H1 (cell line): ENCODE data around the gene SMOC2.

Experiments used
- EGR1 ChIP-seq: IDR thresholded peaks from 2 replicates; pipeline ENCODE4 v1.6.1; 2011; ENCODE audit warnings: low read depth, low read length, borderline replicate concordance
- EP300 ChIP-seq, 2 experiments: IDR thresholded peaks; 1 replicate in 1 of 2; 2 replicates in 1 of 2; pipeline ENCODE4 v1.6.1; 2011 to 2012; ENCODE audit warnings: low read depth in 2 of 2, low read length in 2 of 2, mild to moderate bottlenecking in 2 of 2, borderline replicate concordance in 1 of 2, inconsistent platforms in 1 of 2, moderate library complexity in 1 of 2
- EZH2 ChIP-seq: fragments of 200-600 bp; sonication (generic); IDR thresholded peaks from 2 replicates; pipeline ENCODE4 v1.7.1; 2012; ENCODE audit warnings: low read depth, mild to moderate bottlenecking, moderate library complexity, low read length, inconsistent platforms; ENCODE audit not compliant: severe bottlenecking
- FOSL1 ChIP-seq: IDR thresholded peaks from 2 replicates; pipeline ENCODE4 v1.6.1; 2011; ENCODE audit warnings: mild to moderate bottlenecking, low read depth, low read length, moderate library complexity; ENCODE audit not compliant: insufficient read depth
- GABPA ChIP-seq: IDR thresholded peaks from 2 replicates; pipeline ENCODE4 v1.6.1; 2011; ENCODE audit warnings: mild to moderate bottlenecking, low read length, moderate library complexity, borderline replicate concordance; ENCODE audit not compliant: insufficient read depth
- JUND ChIP-seq: IDR thresholded peaks from 2 replicates; pipeline ENCODE4 v1.6.1; 2011; ENCODE audit warnings: mild to moderate bottlenecking, improper control_type of control experiment, low read length
- NRF1 ChIP-seq: IDR thresholded peaks from 2 replicates; pipeline ENCODE4 v1.6.1; 2011; ENCODE audit warnings: mild to moderate bottlenecking, low read depth, low read length, improper control_type of control experiment
- POLR2A ChIP-seq, 2 experiments: IDR thresholded peaks; 1 replicate in 1 of 2; 2 replicates in 1 of 2; pipeline ENCODE4 v1.6.1; 2011; ENCODE audit warnings: low read depth in 2 of 2, low read length in 2 of 2, mild to moderate bottlenecking in 2 of 2; ENCODE audit errors: control extremely low read depth in 1 of 2
- POLR2AphosphoS5 ChIP-seq: IDR thresholded peaks from 2 replicates; pipeline ENCODE4 v1.6.1; 2011; ENCODE audit warnings: low read depth, low read length
- RXRA ChIP-seq: IDR thresholded peaks from 2 replicates; pipeline ENCODE4 v1.6.1; 2011; ENCODE audit warnings: low read depth, mild to moderate bottlenecking, low read length, moderate library complexity; ENCODE audit not compliant: insufficient read depth
- SRF ChIP-seq: IDR thresholded peaks from 2 replicates; pipeline ENCODE4 v1.6.1; 2011; ENCODE audit warnings: mild to moderate bottlenecking, low read depth, low read length, moderate library complexity
- YY1 ChIP-seq: IDR thresholded peaks from 2 replicates; pipeline ENCODE4 v1.6.1; 2011; ENCODE audit warnings: low read depth, mild to moderate bottlenecking, low read length
- TF ChIP-seq, protein P1 (sequence below), 3 experiments: IDR thresholded peaks; 1 replicate in 2 of 3; 2 replicates in 1 of 3; pipeline versions ENCODE4 v1.5.1 to v1.6.1; 2011; ENCODE audit warnings: low read length in 3 of 3, mild to moderate bottlenecking in 3 of 3, inconsistent platforms in 2 of 3, low read depth in 1 of 3, moderate library complexity in 1 of 3; ENCODE audit not compliant: insufficient read depth in 1 of 3; ENCODE audit errors: control extremely low read depth in 1 of 3

DNA sequence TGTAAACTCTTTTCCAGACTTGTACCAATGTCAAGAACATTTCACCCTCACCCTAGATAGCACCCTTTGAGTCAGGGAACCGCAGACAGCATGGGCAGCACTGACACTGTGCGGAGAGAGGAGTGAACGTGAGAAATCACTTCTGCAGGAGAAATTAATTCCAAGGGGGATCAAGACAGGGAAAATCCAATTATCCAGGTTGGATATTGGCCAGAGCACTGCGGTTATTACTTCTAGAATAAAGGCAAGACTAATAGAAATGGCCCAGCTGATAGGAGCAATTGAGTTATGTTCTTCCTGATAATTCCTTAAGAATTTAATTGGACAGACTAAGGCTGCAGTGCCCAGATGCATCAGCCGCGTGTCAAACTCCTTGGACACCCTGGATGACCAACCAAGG is 179.6 kb downstream of the SMOC2 start:
- TF ChIP-seq EP300 (IDR thresholded peaks at IDR 0.05; ENCODE audit: borderline replicate concordance in 1 of 2, low read depth in 2 of 2, low read length in 2 of 2) (no peak), POLR2A (IDR thresholded peaks at IDR 0.05; ENCODE audit: control extremely low read depth in 1 of 2, low read depth in 2 of 2, low read length in 2 of 2) (no peak), FOSL1 (no peak), YY1 (no peak), EGR1 (no peak), GABPA (no peak), SRF (no peak), NRF1 (no peak), RXRA (no peak), EZH2 (no peak), JUND (no peak), POLR2AphosphoS5 (no peak)
- TF ChIP-seq, protein P1, sequence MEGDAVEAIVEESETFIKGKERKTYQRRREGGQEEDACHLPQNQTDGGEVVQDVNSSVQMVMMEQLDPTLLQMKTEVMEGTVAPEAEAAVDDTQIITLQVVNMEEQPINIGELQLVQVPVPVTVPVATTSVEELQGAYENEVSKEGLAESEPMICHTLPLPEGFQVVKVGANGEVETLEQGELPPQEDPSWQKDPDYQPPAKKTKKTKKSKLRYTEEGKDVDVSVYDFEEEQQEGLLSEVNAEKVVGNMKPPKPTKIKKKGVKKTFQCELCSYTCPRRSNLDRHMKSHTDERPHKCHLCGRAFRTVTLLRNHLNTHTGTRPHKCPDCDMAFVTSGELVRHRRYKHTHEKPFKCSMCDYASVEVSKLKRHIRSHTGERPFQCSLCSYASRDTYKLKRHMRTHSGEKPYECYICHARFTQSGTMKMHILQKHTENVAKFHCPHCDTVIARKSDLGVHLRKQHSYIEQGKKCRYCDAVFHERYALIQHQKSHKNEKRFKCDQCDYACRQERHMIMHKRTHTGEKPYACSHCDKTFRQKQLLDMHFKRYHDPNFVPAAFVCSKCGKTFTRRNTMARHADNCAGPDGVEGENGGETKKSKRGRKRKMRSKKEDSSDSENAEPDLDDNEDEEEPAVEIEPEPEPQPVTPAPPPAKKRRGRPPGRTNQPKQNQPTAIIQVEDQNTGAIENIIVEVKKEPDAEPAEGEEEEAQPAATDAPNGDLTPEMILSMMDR (IDR thresholded peaks at IDR 0.05; ENCODE audit: control extremely low read depth in 1 of 3, insufficient read depth in 1 of 3, low read depth in 1 of 3, low read length in 3 of 3) = no peak
